HepG2 (cell line): ENCODE results near the gene DYNC2I2. TPM values are rescaled to one million over a fixed set of nuclear protein-coding genes. Genes with fewer than 3 reads are reported as not detected.

ENCODE experiments used
- ATF7 ChIP-seq, 2 experiments: fragments of 450-650 bp in 1 of 2; sonication (generic) in 1 of 2; formaldehyde crosslinking in 1 of 2; IDR thresholded peaks; 2 replicates each; pipeline versions ENCODE4 v1.4.0 to v1.6.1; 2016 to 2020; ENCODE audit warnings: antibody characterized with exemption in 1 of 2, mild to moderate bottlenecking in 1 of 2, missing genetic modification reagents in 1 of 2
- CAMTA2 ChIP-seq: sonication (generic); formaldehyde crosslinking; IDR thresholded peaks from 2 replicates; pipeline ENCODE4 v1.4.0; 2020; ENCODE audit warnings: mild to moderate bottlenecking, missing genetic modification reagents, borderline replicate concordance
- CEBPB ChIP-seq: IDR thresholded peaks from 2 replicates; pipeline ENCODE4 v1.6.1; 2011; ENCODE audit warnings: low read depth, low read length, improper control_type of control experiment, borderline replicate concordance
- ELF4 ChIP-seq: sonication (generic); formaldehyde crosslinking; IDR thresholded peaks from 2 replicates; pipeline ENCODE4 v1.5.0; 2020; ENCODE audit warnings: missing genetic modification reagents, mild to moderate bottlenecking, moderate library complexity, borderline replicate concordance
- FOXM1 ChIP-seq: sonication (generic); formaldehyde crosslinking; IDR thresholded peaks from 2 replicates; pipeline ENCODE4 v1.5.0; 2020; ENCODE audit warnings: missing genetic modification reagents
- HNRNPUL1 ChIP-seq: fragments of 200-400 bp; formaldehyde crosslinking; IDR thresholded peaks from 2 replicates; pipeline ENCODE4 v1.6.1; 2017; ENCODE audit warnings: low read depth, mild to moderate bottlenecking, low read length, moderate library complexity
- IKZF4 ChIP-seq: sonication (generic); formaldehyde crosslinking; IDR thresholded peaks from 2 replicates; pipeline ENCODE4 v1.5.1; 2020; ENCODE audit warnings: borderline replicate concordance, mild to moderate bottlenecking, low read depth, missing genetic modification reagents; ENCODE audit errors: not compliant biosample characterization
- JUND ChIP-seq: sonication (generic); formaldehyde crosslinking; IDR thresholded peaks from 2 replicates; pipeline ENCODE4 v1.8.0; 2022; ENCODE audit warnings: mild to moderate bottlenecking, missing genetic modification reagents
- MAFF ChIP-seq: IDR thresholded peaks from 2 replicates; pipeline ENCODE4 v1.6.1; 2011; ENCODE audit warnings: low read depth, low read length, improper control_type of control experiment
- NFIB ChIP-seq: sonication (generic); formaldehyde crosslinking; IDR thresholded peaks from 2 replicates; pipeline ENCODE4 v1.9.0; 2021; ENCODE audit warnings: missing genetic modification reagents, mild to moderate bottlenecking, borderline replicate concordance
- RBM22 ChIP-seq: fragments of 200-400 bp; formaldehyde crosslinking; optimal IDR thresholded peaks from 2 replicates; pipeline ENCODE3; 2017; ENCODE audit warnings: mild to moderate bottlenecking, low read length, moderate library complexity
- SALL2 ChIP-seq: sonication (generic); formaldehyde crosslinking; IDR thresholded peaks from 2 replicates; pipeline ENCODE4 v1.8.1; 2023; ENCODE audit warnings: mild to moderate bottlenecking, missing genetic modification reagents, inconsistent platforms
- SOX5 ChIP-seq: IDR thresholded peaks from 2 replicates; pipeline ENCODE4 v1.6.1; 2016; ENCODE audit warnings: borderline replicate concordance
- ZBTB42 ChIP-seq: sonication (generic); formaldehyde crosslinking; IDR thresholded peaks from 2 replicates; pipeline ENCODE4 v1.5.0; 2020; ENCODE audit warnings: mild to moderate bottlenecking, missing genetic modification reagents
- ZFP37 ChIP-seq: sonication (generic); formaldehyde crosslinking; IDR thresholded peaks from 2 replicates; pipeline ENCODE4 v1.4.0; 2020; ENCODE audit warnings: missing genetic modification reagents, borderline replicate concordance
- ZNF337 ChIP-seq: sonication (generic); formaldehyde crosslinking; IDR thresholded peaks from 2 replicates; pipeline ENCODE4 v1.5.1; 2020; ENCODE audit warnings: missing genetic modification reagents, low read depth, mild to moderate bottlenecking, borderline replicate concordance
- ZNF343 ChIP-seq: sonication (generic); formaldehyde crosslinking; IDR thresholded peaks from 2 replicates; pipeline ENCODE4 v1.4.0; 2020; ENCODE audit warnings: mild to moderate bottlenecking, missing genetic modification reagents
- ZNF558 ChIP-seq: sonication (generic); formaldehyde crosslinking; IDR thresholded peaks from 2 replicates; pipeline ENCODE4 v1.9.0; 2022; ENCODE audit warnings: mild to moderate bottlenecking, missing genetic modification reagents, borderline replicate concordance
- polyA plus RNA-seq, 8 experiments: library from polyadenylated mRNA; depleted of rRNA in 3 of 8; stranded (reverse) in 7 of 8; unstranded in 1 of 8; fragments of >200 nt; fragmentation: Illumina TruSeq in 4 of 8; extraction: Trizol in 4 of 8; gene quantifications; 2 replicates each; pipeline versions ENCODE4 v1.2.1 to v1.2.3, GENCODE V29; 2011 to 2016; ENCODE audit warnings: low read depth in 4 of 8, missing spikeins in 1 of 8, mixed read lengths in 1 of 8; ENCODE audit not compliant: insufficient read depth in 1 of 8
- total RNA-seq, 5 experiments: library from RNA; depleted of rRNA; stranded (reverse); fragments of >200 nt; fragmentation: Illumina TruSeq; extraction: Trizol; gene quantifications; 2 replicates each; pipeline ENCODE4 v1.2.3, GENCODE V29; 2016; ENCODE audit warnings: low read depth in 1 of 5
- TF ChIP-seq, protein P1 (sequence below): sonication (generic); formaldehyde crosslinking; IDR thresholded peaks from 2 replicates; pipeline ENCODE4 v1.8.0; 2022; ENCODE audit warnings: mild to moderate bottlenecking, missing genetic modification reagents, moderate library complexity
- TF ChIP-seq, protein P2 (sequence below): sonication (generic); formaldehyde crosslinking; IDR thresholded peaks from 2 replicates; pipeline ENCODE4 v1.8.1; 2023; ENCODE audit warnings: missing genetic modification reagents, mild to moderate bottlenecking, borderline replicate concordance
- TF ChIP-seq, protein P3 (sequence below): sonication (generic); formaldehyde crosslinking; IDR thresholded peaks from 2 replicates; pipeline ENCODE4 v1.5.1; 2020; ENCODE audit warnings: missing genetic modification reagents, mild to moderate bottlenecking, borderline replicate concordance
- TF ChIP-seq, protein P4 (sequence below): sonication (generic); formaldehyde crosslinking; IDR thresholded peaks from 2 replicates; pipeline ENCODE4 v1.4.0; 2020; ENCODE audit warnings: missing genetic modification reagents
- TF ChIP-seq, protein P5 (sequence below): sonication (generic); formaldehyde crosslinking; IDR thresholded peaks from 2 replicates; pipeline ENCODE4 v1.5.1; 2020; ENCODE audit warnings: missing genetic modification reagents, mild to moderate bottlenecking, borderline replicate concordance

DYNC2I2 gene
- total and polyA plus RNA-seq, 2 of the 13 experiments (the other 11 are each of a cell fraction or from before 2014, with no cell fraction given) = 13.7 to 40.2 TPM

DNA sequence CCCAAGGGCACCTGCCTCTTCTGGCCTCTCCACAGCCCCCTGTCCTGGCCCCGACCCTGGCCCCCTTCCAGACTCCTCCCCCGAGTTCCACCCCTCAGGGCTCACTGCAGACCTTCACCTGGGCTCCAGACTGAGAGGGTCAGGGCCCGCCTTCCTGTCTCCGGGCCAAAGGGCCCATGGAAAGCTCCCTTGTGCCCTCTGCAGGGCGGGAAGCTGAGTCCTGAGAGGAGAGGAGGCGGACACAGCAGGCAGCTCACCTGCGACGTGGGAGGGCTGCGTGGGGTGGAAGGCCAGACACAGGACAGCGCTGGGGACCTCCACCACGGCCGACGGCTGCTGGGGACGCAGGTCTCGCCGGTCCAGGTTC lies 20.6 kb downstream of the DYNC2I2 start (continued):
- no peak for TF ChIP-seq CEBPB
- TF ChIP-seq, protein P1, sequence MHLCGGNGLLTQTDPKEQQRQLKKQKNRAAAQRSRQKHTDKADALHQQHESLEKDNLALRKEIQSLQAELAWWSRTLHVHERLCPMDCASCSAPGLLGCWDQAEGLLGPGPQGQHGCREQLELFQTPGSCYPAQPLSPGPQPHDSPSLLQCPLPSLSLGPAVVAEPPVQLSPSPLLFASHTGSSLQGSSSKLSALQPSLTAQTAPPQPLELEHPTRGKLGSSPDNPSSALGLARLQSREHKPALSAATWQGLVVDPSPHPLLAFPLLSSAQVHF (CRISPR knock-in tag) = no peak
- TF ChIP-seq, protein P2, sequence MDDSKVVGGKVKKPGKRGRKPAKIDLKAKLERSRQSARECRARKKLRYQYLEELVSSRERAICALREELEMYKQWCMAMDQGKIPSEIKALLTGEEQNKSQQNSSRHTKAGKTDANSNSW (CRISPR knock-in tag) = no peak
- TF ChIP-seq ZNF343 = no peak
- TF ChIP-seq RBM22 = no peak
- TF ChIP-seq, protein P3, sequence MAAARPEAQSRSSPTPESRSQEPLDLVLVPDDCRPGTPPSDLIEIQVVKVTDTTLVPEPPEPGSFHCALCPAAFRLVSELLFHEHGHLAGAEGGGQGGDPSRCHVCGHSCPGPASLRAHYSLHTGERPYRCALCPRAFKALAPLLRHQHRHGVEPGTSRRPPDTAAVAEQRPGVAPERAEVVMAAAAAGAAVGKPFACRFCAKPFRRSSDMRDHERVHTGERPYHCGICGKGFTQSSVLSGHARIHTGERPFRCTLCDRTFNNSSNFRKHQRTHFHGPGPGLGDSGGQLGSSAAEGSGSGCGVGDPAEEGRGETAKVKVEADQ (CRISPR knock-in tag) = no peak
- TF ChIP-seq ZFP37 (CRISPR knock-in tag) = no peak
- TF ChIP-seq JUND (CRISPR knock-in tag) = no peak
- no peak for TF ChIP-seq NFIB
- no peak for TF ChIP-seq ZNF558
- TF ChIP-seq IKZF4 (CRISPR knock-in tag) = no peak
- no peak for TF ChIP-seq CAMTA2 (CRISPR knock-in tag)
- TF ChIP-seq HNRNPUL1 = no peak
- TF ChIP-seq ATF7 (IDR thresholded peaks at IDR 0.05) = no peak
- TF ChIP-seq ATF7 (CRISPR knock-in tag; IDR thresholded peaks at IDR 0.05) = no peak
- no peak; the same call in 1 of the 2 replicates for TF ChIP-seq ZBTB42
- no peak for TF ChIP-seq ELF4 (CRISPR knock-in tag)
- TF ChIP-seq SOX5 (CRISPR knock-in tag) = no peak
- TF ChIP-seq FOXM1 (CRISPR knock-in tag) = no peak
- TF ChIP-seq ZNF337 (CRISPR knock-in tag) = no peak
- TF ChIP-seq, protein P4, sequence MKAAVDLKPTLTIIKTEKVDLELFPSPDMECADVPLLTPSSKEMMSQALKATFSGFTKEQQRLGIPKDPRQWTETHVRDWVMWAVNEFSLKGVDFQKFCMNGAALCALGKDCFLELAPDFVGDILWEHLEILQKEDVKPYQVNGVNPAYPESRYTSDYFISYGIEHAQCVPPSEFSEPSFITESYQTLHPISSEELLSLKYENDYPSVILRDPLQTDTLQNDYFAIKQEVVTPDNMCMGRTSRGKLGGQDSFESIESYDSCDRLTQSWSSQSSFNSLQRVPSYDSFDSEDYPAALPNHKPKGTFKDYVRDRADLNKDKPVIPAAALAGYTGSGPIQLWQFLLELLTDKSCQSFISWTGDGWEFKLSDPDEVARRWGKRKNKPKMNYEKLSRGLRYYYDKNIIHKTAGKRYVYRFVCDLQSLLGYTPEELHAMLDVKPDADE (CRISPR knock-in tag) = no peak
- no peak for TF ChIP-seq MAFF
- TF ChIP-seq SALL2 (CRISPR knock-in tag) = no peak; the same call in 1 of the 2 replicates
- TF ChIP-seq, protein P5, sequence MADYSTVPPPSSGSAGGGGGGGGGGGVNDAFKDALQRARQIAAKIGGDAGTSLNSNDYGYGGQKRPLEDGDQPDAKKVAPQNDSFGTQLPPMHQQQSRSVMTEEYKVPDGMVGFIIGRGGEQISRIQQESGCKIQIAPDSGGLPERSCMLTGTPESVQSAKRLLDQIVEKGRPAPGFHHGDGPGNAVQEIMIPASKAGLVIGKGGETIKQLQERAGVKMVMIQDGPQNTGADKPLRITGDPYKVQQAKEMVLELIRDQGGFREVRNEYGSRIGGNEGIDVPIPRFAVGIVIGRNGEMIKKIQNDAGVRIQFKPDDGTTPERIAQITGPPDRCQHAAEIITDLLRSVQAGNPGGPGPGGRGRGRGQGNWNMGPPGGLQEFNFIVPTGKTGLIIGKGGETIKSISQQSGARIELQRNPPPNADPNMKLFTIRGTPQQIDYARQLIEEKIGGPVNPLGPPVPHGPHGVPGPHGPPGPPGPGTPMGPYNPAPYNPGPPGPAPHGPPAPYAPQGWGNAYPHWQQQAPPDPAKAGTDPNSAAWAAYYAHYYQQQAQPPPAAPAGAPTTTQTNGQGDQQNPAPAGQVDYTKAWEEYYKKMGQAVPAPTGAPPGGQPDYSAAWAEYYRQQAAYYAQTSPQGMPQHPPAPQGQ (CRISPR knock-in tag) = no peak
